Measurements from ENCODE around the gene LMNB1.
A peak's percentile ranks its signal among the peaks of the same experiment; 100 is the strongest.

GRCh38 chr5:126776499-126777256, at the start of gene LMNB1:
- TF ChIP-seq CTCF (IDR thresholded peaks at IDR 0.05) (no peak), POLR2A (IDR thresholded peaks at IDR 0.05) (no peak), POLR2AphosphoS5 (IDR thresholded peaks at IDR 0.05) (peak in 3 of 4 donors; percentile 25 to 61 (median 45))
